ENCODE results near the gene CAPZB.

- TF ChIP-seq CTCF (conservative IDR thresholded peaks at IDR 0.05 in 1 of 2, IDR thresholded peaks at IDR 0.05 in 1 of 2; ENCODE audit: extremely low read depth in 1 of 2, insufficient read depth in 1 of 2, low read depth in 1 of 2, low read length in 2 of 2) (no peak), EZH2 (IDR thresholded peaks at IDR 0.05; ENCODE audit: borderline replicate concordance, low read length) (no peak)
These were observed 139.3 kb downstream of the CAPZB start for GRCh38 chr1:19346026-19346425.

All from mammary epithelial cell (primary cell).